C1 segment of cervical spinal cord (tissue), 14 donors: ENCODE measurements around the gene REX1BD.

Source experiments
- DNase-seq, 14 donors: peaks; one replicate each; lab custom pipeline; 2025; lab: John Stamatoyannopoulos, UW

The REX1BD gene

GRCh38 chr19:18601875-18602274 lies 13.3 kb downstream of the REX1BD start:
- no peak for DNase-seq

DNA sequence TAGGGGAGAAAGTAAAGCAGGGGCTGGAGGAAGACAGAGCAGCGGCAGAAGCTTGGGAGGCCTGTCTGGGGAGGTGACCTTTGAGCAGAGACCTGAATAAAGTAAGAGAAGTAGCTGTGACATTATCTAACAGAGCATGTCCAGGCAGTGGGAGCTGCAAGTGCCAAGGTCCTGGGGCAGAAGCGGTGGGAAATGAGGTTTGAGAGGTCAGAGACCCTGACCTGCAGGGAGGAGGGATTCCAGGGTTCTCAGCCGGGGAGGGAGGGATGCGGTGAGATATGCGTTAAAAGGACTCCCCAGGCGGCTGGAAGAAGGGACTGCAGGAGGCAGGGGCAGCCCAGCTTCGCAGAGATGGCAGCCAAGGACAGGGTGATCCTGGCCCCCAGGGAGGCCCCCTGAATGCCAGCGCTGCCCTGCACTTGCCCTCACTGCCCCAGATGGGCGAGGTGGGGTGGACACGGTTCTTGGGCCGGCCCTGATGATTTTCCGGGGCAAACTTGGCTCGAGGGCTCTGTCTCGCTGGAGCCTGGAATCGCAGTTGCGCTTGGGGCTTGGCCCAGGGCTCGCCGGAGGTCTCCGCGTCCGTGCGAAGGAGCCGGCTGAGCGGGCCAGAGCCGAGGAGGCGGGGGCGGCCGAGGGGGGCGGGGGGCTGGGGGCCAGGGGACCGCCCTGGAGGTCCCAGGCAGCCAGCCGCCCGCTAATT lies 14.8 kb downstream of the REX1BD start:
- no peak for DNase-seq

GRCh38 chr19:18603958-18604819 lies 15.6 kb downstream of the REX1BD start:
- no peak for DNase-seq

DNA sequence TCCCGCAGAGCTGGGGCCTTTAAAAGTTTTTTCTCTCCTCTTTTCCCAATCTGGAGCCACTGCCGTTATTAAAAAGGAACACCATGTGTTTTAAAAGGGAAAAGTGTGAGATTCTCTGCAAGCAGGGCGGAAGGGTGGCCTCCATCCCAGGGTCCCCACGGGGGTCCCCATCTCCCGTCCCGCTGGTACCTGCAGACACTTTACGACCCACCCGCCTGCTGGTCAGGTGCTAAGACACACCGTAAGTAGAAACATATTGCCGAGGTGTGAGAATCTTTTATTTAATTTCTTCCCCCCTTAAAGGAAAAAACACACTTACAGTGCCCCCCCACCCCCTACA lies 16.2 kb downstream of the REX1BD start:
- DNase-seq: no peak

DNA sequence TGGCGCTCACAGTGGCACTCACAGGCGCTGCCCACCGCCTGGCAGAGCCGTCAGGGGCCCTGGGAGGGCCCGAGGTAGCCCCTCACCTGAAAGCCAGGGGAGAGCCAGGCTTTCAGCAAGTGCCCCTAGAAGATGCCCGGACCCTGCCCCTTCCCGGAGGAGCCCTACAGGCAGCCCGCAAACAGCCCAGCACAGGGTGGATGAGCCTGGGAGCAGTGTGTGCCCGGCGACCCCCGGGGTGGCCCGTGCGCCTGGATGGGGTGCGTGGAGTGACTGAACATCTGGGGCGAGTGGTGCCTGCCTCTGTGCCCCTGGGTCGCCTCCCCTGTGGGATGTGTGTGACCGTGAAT lies 16.6 kb downstream of the REX1BD start:
- no peak for DNase-seq

- DNase-seq: no peak
Measured at GRCh38 chr19:18605546-18606280, 17.1 kb downstream of the REX1BD start.

DNA sequence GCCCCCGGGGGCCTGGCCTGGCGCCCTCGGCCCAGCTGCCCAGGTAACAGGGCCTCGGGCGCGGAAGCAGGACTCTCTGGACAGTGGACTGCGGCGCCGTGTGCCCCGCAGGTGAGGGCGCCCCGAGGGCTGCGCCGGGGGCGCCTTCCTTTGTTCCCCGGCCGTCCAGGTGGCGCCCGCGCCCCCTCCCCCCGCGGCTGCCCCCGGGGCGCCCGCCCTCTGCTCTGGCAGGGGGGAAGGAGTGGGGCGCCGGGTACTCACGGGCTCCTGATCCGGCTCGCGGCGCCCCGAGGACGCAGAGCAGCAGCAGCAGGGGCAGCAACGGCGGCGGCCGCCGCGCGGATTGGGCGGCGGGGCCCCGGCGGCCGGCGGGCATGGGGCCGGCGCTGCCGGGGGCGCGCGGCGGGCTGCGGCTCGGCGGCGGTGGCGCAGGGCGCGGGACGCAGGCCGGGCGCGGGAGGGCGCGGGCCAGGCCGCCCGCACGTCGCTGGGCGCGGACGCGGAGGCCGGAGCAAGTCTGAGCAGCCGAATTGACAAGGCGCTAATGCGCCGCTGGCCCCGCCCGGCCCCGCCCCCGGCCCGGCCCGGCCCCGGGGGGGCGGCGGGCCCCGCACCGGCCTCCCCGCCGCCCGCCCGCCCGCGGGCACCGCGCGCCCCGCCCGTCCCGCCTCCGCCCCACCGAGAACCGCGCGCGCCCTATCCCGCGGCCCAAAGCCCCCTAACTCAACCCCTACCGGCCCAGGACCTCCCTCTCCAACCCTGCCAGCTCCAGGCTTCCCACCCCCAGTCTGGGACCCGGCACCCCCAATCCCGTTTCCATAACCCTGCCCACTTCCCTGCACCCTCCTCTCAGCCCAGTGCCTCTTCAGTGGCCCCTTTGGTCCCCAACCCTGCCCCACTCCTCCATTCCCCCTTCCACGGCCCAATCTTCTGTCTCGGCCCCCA lies 18.0 kb downstream of the REX1BD start, which contains the start of gene CRLF1:
TSS of gene CRLF1 (minus strand) at position 519 of the 945 bp plus-strand sequence. CDS start at position 376, 143 bp downstream.
- DNase-seq: no peak

DNA sequence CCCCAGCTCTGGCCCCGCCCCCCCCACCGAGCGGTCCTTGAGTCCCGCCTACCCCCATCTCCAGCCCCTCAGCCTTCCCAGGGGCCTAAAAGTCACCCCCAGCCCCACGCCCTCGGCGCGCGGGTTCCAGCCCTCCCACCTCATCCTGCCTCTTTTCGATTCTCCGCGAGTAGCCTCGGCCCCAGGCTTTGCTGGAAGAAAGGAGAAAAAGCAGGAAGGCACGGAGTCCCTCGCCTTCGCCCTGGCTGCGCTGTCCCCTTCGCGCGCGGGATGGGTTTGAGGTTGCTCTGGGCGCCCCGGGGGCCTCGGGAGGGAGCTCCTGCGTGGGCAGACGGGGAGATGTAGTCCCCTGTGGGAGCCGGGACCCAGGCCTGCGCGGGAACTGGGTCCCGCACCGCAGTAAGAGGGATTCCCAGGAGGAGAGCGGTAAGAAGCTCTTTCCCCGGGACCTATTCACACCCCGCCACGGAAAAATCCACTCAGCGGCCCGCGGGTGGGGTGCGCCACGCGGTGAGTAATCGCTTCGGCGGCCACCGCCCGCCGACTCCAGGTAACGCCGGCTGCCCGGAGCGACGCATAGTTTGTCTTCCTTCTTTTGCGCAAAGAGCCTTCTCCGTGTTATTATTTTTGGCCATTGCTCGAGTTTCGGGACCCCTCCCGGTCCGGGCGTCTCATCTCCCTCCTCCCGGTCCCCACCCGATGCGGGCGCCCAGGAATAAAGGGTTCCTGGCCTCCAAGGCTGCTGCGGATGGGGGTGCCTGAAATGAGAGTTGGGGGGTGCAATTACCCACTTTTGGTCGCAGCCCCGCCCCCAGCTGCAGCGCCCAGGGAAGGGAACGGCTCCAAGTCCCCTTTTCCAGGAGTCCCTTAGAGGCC lies 18.9 kb downstream of the REX1BD start:
- DNase-seq: no peak

DNA sequence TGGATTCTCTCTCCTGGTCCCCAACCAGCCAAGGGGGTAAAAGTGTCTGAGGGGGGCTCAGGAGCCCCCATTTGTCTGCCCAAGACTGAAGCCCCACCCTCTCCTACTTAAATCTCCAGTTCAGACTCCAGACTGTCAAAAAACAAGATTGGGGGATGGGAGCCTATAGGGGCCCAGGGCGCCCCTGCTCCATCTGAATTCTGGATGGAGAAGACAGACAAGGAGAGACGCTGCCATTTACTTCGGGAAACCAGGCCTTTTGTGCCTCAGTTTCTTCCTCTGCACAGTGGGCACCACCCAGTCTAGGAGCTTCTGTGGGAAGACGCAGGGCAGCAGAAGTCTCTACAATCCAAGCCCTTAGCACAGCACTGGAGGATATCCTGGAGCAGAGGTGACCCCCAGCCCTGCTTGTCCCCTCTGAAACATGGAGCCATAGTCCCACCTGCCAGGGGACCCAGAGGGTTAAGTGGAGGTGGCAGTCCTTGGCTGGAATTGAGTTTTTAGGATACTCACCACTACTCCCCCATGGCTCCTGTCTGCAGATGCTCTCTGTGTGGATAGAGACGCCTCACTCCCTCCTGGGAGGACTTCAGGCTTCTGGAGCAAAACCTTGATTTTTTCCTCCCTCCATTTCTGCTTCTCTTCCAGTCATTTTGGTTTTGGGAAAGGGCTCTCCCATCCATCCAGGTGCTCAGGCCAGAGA lies 19.7 kb downstream of the REX1BD start:
- DNase-seq: no peak

GRCh38 chr19:18608805-18609716 lies 20.5 kb downstream of the REX1BD start:
- no peak for DNase-seq

GRCh38 chr19:18609717-18610051 lies 21.1 kb downstream of the REX1BD start:
- DNase-seq: no peak

DNA sequence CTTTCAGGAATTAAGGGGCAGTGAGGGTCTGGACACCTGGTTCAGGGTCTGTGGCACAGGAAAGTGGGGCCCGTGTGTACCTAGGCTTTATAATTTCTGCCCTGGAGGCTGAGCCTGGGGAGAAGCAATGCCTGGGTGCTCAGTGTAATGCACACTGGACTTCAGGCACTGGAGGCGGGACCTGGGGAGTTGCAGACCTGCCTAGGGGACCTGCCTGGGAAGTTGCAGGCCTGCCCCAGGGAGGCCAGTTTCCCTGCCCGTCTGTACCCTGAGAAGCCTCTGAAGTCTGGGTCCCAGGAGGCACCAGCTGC lies 21.6 kb downstream of the REX1BD start:
- no peak for DNase-seq

DNA sequence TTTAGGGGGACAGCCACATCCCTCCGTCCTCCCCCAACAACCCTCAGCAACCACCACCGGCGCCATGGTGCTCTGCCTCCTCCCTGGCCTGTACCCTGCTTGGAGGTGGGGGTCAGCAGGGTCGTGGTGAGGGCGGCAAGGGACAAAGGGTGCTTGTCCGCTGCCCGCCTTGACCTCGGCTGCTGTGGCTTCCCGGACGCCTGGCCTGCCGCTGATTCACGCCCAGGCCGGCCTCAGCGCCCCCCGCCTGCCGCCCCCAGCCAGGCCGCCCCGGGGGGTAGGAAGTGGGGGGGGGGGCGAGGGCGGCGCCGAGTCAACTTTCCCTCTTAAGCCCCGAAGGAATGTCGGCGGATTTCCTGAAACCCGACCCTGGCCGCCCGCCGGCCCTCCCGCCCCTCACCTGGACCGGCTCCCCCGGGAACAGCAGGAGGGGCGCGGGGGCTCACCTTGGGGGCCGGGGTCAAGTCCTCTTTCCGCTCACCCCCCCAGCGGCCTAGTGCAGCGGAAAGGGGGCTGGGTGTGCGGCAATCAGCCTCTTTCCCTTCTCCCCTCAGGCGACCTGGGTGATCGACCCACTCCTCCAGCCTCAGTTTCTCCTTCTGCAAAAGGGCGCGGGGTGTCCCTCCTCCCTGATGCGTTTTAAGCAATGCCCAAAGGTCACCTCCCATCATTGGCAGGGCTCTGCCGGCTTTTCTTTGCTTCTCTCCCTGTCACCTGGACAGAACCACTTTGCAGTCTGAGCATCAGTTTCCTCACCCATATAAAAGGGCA lies 22.1 kb downstream of the REX1BD start:
- DNase-seq: no peak

- no peak for DNase-seq
Measured at GRCh38 chr19:18611327-18612050, 22.9 kb downstream of the REX1BD start.

DNA sequence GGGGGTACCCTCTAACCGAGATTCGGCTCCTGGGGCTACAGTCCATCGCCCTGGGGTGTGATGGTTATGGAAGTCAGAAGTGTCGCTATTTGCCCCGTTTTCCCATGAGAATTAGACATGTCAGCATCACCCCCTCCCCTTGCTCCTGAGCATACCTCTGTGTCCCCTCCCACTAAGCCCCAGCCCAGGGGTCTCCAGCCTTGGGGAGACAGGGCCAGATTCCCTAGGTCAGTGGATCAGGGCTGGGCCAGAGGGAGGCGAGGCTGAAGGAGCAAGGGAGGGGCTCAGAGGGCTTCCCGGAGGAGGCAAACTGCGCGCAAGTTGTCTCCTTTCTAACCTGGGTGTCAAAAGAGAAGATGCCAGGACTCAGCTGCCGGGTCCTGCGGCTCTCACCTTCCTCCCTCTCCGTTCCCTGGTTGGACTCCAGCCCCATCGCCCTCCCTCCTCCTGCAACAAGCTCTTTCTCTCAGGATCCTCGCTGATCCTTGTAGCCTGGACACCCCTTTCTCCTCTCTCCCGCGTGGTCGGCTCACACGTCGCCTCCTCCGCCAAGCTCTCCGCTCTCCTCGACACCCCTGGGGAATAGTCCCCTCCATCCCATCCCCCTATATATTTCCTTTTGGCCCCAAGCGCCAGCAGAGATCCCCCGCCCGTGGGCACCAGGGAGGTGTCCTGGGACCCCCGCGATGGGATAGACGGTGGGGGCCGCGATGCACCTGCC lies 23.6 kb downstream of the REX1BD start:
- DNase-seq: no peak

DNA sequence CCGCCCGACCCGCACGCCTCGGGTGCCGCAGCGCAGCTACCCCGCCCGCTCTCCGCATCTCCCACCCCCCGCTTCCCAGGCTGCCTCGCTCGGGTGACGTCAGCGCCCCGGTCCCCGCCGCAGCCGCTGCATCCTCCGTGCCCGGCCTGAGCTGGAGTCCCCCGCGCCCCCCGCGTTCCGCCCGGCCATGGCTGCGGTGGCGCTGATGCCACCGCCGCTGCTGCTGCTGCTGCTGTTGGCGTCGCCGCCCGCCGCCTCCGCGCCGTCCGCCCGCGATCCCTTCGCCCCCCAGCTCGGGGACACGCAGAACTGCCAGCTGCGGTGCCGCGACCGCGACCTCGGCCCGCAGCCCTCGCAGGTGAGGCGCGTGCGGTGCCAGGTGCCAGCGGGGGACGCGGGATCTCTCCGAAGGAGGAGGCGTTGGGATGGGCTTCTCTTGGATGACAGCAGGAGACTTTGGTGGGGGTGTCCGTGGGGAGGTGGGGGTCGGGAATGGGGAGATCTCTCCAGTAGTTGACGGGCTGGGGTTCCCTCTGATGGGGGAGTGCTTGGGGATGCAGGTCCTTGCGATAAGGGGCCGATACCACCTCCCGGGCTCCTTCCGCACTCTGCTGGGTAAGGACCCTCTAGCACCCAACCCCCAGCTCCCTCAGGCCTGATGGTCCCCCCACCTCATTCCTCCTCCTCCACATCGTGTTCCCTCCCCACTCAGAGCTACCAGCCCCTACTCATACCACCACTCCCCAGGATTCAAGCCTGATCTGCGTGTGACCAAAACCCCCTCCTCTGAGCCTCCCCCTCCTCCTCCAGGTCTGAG lies 24.4 kb downstream of the REX1BD start, which contains the start of gene TMEM59L:
TSS of gene TMEM59L (plus strand) at position 99 of the 817 bp plus-strand sequence. CDS start at position 188, 89 bp downstream.
- peak in 10 of 14 donors; percentile 7 to 45 (median 24) for DNase-seq
